HG03575 (cell line): ENCODE measurements around the gene IQCM.

Source experiments
- ATAC-seq: cut with Tn5 transposase; IDR thresholded peaks from one replicate; pipeline ENCODE4 v1.9.1; 2021; ENCODE audit not compliant: unreplicated experiment, insufficient number of reproducible peaks, low FRiP score; ENCODE audit errors: extremely low read depth

Gene IQCM, protein sequence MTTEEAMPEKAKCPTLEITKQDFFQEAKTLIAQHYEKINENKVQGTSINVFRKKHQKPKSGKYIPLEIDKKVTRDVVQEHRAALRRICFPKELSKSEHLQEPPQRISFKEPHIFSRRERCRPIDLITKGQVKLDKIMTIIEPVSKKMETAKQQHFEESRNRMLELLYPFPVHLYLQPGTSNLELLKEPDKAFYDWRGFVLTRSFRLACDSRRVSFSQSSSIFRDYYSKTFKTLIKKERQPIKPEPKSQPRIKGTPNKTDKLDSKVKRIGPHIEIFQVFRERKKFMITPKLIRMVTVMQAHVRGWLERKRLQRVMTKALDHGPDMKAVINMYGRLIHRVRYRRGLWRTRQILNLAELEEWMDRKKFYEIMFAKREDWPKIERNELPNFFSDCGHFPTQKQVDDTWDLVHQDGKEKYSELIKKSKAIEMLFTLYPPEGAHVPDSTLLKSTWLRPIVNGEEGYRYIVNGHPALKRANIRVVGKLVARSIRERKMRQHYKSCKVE

DNA sequence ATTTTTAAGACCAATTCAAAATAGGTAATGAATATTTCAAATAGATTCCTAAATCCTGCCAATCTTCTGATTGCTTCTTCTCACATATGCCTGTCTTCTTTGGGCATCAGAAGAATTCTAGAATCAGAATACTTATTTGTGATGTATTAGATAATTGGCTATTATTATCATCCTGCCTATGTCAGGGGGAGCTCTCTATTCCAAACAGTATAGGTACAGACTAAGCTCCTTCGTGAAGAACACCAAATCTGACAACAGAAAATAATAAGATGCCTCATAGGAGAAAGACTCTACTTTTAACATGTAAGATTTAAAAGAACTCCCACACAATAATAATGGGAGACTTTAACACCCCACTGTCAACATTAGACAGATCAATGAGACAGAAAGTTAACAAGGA is at the start of gene IQCM:
Gene IQCM (minus strand): TSS at position 101 of the 400 bp plus-strand sequence. CDS start 73,152 bp downstream, outside the sequence.
- ATAC-seq: no peak

DNA sequence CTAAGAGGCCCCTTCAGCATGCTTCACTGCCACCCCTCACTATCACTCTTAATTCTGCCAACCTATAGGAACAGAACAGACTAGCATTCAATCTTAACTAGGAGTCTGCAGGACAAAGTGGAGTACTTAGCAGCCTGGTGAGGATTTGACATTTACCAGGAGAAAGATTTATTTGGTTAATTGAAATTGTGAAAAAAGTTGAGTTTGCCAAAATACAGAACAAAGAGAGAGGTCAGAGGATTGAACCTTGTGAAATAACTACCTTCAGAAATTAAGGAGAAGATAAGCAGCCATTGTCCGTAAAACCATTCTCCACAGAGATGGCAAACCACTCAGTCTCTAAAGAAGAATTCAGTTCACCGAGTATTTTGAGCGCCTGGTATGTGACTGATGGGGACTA is 41.8 kb upstream of the IQCM start:
- no peak for ATAC-seq

DNA sequence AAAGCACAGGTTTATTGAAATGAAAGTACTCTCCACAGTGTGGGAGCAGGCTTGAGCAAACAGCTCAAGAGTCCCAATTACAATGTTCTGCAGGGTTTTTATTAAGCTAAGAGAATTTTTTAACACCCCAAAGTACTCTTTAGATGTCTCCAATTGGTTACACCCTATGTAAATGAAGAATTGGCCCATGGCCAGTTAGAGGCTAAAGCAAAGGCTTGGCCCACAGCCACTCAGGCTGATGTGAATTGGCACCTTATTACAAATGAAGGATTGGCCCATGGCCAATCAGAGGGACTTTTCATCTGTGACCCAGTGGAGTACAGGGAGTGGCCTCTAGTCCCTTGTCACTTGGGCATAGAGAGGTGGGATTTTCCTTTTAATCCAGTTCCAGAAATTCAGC is 30.1 kb upstream of the IQCM start:
- no peak for ATAC-seq

DNA sequence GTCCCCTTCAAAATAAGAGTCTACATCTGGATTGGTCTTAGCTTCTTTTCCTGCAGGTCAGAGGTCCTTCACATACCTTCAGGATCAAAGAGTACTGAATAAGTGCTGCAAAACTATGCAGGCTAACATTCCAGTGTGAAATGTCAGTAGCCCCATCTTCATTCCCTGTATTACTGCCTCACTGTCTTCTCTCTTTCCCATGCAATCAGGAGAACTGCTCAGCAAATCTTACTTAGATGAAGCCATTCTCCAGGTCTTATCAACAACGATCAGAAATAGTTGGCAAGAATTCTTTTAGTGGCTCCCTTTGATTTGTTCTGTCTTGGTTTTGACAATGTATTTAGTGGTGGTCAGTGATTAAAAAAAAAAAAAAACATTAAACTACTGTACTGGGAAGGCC is 26.0 kb upstream of the IQCM start:
- no peak for ATAC-seq

DNA sequence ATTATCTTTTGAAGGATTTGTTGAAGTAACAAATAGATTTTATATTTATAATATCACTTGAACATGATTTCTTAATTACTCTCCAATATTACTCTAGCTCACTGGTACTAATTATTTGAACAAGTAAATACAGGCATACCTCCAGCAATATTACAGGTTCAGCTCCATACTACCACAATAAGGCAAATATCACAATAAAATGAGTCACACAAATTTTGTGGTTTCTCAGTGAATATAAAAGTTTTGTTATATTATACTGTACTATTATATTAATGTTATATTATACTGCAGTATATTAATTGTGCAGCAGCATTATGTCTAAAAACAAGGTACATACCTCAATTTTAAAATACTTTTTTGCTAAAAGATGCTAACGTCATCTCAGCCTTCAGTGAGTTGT is 22.4 kb upstream of the IQCM start:
- ATAC-seq: no peak

DNA sequence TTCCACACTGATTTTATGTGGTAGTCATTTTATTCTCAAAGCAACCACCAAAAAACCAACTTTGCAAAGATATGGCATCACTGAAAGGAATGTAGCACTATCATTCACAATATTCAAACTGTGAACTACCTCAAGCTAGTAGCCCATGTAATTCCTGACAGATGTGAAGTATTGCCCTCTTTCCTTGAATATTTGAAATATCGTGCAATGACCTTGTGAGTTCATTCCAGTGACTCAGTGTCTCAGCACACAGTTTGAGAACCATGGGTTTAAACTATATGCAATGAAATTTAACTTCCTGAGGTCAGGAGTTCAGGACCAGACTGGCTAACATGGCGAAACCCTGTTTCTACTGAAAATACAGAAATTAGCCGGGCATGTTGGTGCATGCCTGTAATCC is 20.9 kb upstream of the IQCM start:
- ATAC-seq: no peak

DNA sequence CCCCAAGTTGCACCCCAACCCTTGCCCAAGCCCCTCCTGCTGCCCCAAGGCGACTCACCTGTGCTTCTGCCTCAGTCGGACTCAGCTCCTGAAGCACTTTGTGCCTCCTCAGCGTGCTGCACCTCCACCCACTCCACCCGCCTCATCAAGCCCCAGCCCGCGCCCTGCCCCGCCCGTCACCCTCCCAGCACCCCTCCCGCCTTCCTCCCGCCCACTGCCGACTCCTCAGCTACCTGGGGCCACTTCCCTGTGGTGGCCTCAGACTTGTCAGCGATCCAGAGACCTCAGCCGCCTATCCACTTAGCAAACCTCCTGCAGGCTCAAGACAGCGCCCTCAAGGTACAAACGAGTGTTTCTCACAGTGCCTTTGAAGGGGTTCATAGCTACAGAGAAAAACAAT is 19.6 kb upstream of the IQCM start:
- ATAC-seq: no peak

DNA sequence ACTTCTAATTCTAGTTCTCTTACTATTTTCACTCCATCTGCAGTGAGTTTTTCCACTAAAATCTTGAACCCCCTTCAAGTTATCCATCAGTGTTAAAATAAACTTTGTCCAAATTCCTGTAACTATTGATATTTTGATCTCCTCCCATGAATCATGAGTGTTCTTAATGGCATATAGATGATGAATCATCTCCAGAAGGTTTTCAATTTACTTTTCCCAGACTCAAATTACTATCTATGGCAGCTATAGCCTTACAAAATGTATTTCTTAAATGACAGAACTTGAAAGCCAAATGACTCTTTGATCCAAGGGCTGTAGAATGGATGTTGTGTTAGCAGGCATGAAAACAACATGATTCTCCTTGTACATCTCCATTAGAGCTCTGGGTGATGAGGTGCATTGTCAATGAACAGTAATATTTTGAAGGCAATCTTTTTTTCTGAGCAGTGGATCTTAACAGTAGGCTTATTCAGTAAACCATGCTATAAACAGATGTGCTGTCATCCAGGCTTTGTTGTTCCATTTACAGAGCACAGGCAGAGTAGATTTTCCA is 16.1 kb upstream of the IQCM start:
- ATAC-seq: no peak

DNA sequence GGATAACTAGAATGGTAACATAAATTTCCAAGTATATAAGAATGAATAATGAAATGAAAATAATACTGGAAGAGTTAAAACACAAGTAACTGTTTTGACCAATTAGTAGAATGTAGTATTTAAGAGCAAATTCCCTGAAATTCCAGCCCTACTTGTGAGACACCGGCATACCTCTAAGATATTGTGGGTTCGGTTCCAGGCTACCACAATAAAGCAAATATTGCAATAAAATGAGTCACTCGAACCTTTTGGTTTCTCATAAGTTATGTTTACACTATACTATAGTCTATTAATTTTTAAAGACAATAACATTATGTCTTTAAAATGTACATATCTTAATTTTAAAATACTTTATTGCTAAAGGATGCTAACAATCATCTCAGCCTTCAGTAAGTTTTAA is 15.2 kb upstream of the IQCM start:
- no peak for ATAC-seq

DNA sequence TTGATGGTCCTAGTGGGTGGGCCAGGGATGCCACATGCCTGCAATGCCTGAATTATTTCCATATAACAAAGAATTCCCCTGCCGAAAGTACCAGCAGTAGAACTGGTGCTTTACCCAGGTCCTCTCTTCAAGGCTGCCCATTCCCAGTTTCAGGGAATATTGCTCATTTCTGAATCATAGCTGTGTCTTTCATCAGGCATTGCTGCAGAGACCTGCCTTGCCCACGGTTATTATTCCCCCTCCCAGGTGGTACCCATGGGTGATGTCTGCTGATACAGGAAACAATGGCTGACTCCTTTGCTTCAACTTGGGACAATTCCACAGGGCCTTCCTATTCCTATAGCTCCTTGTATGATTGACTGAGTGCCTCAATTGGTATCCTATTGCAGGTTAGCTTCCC is 9.7 kb upstream of the IQCM start:
- no peak for ATAC-seq

DNA sequence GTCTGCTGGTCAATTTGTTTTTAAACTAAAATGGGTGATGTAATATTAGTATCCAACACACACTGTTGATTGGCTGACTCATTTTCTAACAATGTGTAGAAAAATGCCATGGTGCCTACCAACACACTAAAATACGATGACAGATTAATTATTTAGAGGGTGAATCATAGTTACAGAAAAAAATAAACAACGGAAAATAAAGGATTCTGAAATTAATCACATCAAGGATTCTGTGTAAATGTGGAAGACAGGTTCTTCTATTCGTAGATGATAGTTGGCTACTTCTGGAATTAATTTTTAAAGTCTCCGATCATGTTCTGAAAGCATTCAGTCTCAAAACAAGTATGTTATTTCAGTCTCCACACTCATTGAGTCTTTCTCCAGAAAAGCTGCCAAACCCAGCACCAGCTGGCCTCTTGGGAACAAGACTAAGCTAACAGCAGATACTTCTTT is 8.2 kb upstream of the IQCM start:
- no peak for ATAC-seq

DNA sequence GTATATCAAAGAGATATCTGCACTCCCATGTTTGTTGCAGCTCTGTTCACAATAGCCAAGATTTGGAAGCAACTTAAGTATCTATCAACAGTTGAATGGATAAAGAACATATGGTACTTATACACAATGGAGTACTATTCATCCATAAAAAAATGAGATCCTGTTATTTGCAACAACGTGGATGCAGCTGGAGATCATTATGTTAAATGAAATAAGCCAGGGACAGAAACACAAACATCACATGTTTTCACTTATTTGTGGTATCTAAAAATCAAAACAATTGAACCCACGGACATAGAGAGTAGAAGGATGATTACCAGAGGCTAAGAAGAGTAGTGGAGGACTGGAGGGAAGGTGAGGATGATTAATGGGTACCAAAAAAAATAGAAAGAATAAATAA is 14.2 kb downstream of the IQCM start:
- ATAC-seq: no peak

DNA sequence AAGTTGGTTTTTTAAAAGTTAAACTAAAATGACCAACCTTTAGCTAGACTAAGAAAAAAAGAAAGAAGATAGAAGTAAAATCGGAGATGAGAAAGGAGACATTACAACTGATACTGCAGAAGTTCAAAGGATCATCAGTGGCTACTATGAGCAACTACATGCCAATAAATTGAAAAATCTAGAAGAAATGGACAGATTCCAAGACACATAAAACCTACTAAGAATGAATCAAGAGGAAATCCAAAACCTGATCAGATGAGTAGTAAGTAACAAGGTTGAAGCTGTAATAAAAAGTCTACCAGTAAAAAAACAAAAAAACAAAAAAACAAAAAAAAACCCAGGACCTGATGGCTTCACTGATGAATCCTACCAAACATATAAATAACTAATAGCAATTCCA is 16.1 kb downstream of the IQCM start:
- no peak for ATAC-seq

DNA sequence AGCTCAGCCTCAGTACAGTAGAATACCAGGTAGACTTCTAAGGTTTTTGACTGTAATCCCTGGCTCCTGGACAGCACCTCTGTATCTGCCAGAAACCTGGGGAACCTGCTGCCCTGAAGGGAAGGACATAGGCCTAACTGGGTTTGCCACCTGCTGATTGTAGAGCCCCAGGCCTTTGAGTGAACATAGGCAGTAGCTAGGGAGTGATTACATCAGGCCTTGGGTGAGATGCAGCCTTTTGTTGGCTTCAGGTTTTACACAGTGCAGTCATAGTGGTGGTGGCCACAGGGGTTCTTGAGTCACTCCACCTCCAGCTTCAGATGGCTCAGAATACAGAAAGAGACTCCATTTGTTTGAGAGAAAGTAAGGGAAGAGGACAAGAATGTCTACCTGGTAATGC is 19.3 kb downstream of the IQCM start:
- no peak for ATAC-seq

DNA sequence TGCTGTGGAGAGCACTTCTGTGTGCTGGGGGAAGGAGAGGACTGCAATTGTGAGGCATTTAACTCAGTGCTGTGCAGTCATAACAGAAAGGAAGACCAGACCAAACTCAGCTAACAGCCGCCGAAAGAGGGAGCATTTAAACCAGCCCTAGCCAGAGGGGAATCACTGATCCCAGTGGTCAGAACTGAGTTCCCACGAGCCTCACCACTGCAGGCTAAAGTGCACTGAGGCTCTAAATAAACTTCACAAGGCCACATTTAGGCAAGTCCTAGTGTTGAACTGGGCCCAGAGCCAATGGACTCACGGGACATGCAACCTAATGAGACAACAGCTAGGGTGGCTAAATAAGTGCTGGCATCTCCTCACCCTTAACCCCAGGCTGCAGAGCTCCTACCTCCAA is 20.4 kb downstream of the IQCM start:
- ATAC-seq: no peak

DNA sequence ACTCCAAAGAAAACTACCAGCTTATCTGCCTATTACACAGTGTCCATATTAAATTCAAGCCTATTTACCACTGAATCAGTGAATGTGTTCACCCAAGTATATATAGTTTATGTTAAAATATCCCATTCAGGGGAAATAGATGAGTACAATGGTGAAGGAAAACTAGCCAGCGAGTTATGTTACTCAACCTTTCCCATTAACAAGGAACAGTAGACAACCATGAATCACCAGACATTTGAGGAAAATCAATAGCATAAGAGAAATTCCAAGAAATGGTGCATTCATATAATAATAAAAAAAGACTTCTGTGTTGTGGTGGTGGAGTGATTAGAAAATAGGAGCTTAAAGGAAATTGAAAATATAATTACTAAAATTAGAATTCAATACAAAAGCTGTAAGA is 21.3 kb downstream of the IQCM start:
- ATAC-seq: no peak

DNA sequence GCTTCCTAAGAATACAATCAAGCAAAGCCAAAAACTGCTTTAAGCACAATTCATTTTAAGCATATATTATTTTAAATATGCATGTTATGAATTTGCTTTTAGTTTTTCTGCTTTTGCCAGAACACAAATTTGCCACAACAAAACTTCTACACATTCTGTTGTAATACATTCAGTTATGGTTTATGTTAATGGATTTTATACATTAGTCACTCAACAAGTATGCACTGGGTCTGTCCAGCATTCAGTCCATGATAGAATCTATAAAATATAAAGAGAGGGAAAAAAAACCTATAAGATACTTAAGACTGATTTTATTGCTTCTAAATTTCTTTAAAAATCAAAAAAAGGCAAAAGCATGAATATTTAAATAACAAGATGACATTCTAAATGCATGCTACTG is 22.2 kb downstream of the IQCM start:
- no peak for ATAC-seq

DNA sequence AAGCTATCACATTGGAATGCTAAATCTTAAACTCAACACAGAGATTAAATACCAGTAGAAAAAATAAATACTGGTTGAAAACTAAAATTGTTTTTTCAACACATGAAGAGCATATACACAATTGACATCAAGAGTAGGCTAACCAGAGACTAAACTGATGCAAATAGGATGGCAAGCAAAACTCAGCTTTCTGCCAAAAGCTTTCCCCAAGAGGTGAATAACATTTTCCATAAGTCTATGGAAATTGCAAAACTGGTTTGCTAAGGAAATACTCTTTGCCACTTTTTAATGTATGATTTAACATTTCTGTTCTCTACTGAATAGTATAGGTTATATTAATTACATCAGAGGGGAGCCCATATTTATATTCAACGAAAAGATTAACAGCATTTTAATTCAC is 23.8 kb downstream of the IQCM start:
- ATAC-seq: no peak

DNA sequence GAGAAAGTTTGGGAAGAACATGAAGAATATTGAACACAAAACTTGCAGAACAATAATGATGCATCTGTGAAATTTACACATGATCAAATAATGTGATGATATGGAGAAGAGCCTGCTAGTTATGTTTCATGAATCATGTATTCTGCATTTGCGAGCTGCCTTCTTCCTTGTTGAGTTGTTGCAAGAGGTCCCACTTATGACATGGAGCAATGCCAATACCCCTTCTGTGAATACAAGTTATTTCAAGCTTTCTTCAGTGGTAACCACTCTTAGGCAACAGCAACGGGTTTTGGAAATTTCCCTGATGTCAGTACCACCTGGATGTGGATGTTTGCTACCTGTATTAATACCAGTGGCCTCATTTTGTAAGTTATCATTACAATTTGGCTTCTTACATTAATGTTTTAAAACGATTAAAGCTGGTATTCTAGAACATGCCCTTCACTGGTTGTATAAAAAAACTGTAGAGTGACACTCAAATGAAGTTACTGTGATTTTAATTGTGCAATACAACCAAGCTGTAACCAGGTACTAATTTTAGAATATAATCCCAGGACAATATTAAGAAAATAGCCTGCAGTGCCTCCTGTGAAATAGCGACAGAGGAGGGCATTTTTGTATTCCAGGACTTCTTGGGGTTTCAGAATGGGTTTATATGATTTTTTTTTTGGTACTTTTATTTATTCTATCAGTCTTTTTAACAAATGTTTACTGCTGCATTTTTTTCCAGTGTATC is 25.3 kb downstream of the IQCM start:
- no peak for ATAC-seq

DNA sequence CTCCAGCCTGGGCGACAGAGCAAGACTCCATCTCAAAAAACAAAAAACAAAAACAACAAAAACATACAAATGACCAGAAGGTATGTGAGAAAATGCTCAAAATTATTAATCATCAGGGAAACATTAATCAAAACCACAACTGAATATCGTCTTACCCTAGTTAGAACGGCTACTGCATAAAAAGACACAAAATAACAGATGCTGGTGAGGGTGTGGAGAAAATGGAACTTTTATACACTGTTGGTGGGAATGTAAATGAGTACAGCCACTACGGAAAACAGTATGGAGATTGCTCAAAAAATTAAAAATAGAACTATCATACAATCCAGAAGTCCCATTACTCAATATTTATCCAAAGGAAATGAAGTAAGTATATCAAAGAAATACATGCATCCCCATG is 27.3 kb downstream of the IQCM start:
- ATAC-seq: no peak
